Common myeloid progenitor, CD34-positive (primary cell): ENCODE results near the gene EXD3.

Experiments used
- CTCF ChIA-PET: fragments of 350-600 bp; sonication (Branson Sonifier 250); formaldehyde crosslinking; loops from one replicate; lab custom pipeline; 2021; ENCODE audit warnings: antibody characterized with exemption; lab: Charles Lee
- POLR2A ChIA-PET: fragments of 350-600 bp; sonication (Branson Sonifier 250); formaldehyde crosslinking; loops from one replicate; lab custom pipeline; 2021; ENCODE audit warnings: antibody characterized with exemption; lab: Charles Lee
- DNase-seq, 3 donors: peaks; one replicate each; pipeline versions ENCODE4 v3.0.0 to v3.0.0-alpha.2; 2013
- H3K27ac ChIP-seq, 2 experiments: 1 replicate in 1 of 2; 2 replicates in 1 of 2; pipeline ENCODE4 v1.7.0; 2013; ENCODE audit warnings: inconsistent platforms in 2 of 2, low read length in 2 of 2, mild to moderate bottlenecking in 2 of 2, low read depth in 1 of 2, moderate library complexity in 1 of 2; ENCODE audit not compliant: severe bottlenecking in 2 of 2, insufficient read depth in 1 of 2, poor library complexity in 1 of 2
- H3K27me3 ChIP-seq, 5 experiments: replicated peaks in 2 of 5; 1 replicate in 3 of 5; 2 replicates in 2 of 5; pipeline versions ENCODE4 v1.6.1 to v1.7.0; 2013; ENCODE audit warnings: low read length in 4 of 5, mild to moderate bottlenecking in 2 of 5, moderate library complexity in 2 of 5, inconsistent platforms in 1 of 5; ENCODE audit not compliant: insufficient read depth in 5 of 5, control insufficient read depth in 4 of 5
- H3K36me3 ChIP-seq, 4 experiments: 1 replicate in 2 of 4; 2 replicates in 2 of 4; pipeline versions ENCODE4 v1.6.1 to v1.7.0; 2013; ENCODE audit warnings: low read length in 3 of 4, control low read depth in 1 of 4, mild to moderate bottlenecking in 1 of 4; ENCODE audit not compliant: control insufficient read depth in 4 of 4, insufficient read depth in 4 of 4
- H3K4me1 ChIP-seq, 4 experiments: 1 replicate in 3 of 4; 2 replicates in 1 of 4; pipeline versions ENCODE4 v1.6.1 to v1.7.1; 2013; ENCODE audit warnings: low read length in 3 of 4, mild to moderate bottlenecking in 3 of 4, control low read depth in 1 of 4, inconsistent platforms in 1 of 4, moderate library complexity in 1 of 4; ENCODE audit not compliant: control insufficient read depth in 4 of 4, insufficient read depth in 4 of 4; ENCODE audit errors: control extremely low read depth in 1 of 4
- H3K4me3 ChIP-seq, 7 experiments: 1 replicate in 4 of 7; 2 replicates in 3 of 7; pipeline versions ENCODE4 v1.5.1 to v1.7.0; 2013; ENCODE audit warnings: mild to moderate bottlenecking in 7 of 7, low read length in 6 of 7, moderate library complexity in 6 of 7, inconsistent platforms in 2 of 7, low read depth in 2 of 7, control low read depth in 1 of 7; ENCODE audit not compliant: insufficient read depth in 4 of 7, control insufficient read depth in 1 of 7; ENCODE audit errors: extremely low read depth in 1 of 7
- H3K9me3 ChIP-seq, 5 experiments: 1 replicate in 4 of 5; 2 replicates in 1 of 5; pipeline versions ENCODE4 v1.6.1 to v1.7.1; 2013; ENCODE audit warnings: low read length in 4 of 5, mild to moderate bottlenecking in 2 of 5, inconsistent platforms in 1 of 5, low read depth in 1 of 5, moderate library complexity in 1 of 5; ENCODE audit not compliant: control insufficient read depth in 4 of 5, insufficient read depth in 2 of 5; ENCODE audit errors: control extremely low read depth in 1 of 5
- WGBS: methylation state at CpG from one replicate; pipeline ENCODE4 v1.1.5; 2013; ENCODE audit not compliant: insufficient coverage; 5-methylcytosine and 5-hydroxymethylcytosine counted together

The EXD3 gene

DNA sequence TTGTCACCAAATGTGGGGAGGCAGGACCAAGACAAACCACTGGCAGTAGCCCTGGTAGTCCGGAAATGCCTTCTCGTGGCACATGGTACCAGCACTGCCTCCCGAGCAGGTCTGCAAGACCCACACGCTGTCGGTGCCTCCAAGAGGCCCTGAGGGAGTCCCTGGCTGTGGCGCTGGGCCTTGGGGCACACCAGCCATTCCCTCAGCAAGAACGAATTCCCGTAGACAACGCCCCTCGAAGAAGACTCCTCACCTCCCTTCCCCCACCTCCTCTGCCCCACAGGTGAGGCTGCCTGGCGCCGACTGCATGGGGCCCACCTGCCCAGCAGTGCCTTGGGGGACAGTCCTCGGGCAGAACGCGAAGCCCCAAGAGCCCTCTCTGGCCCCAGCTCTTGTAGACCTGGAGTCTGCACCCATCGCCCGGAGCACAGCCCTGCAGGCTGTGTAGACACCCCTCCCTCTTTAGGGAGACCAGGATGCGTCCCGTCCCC, 56.0 kb downstream of the EXD3 start:
- no peak for DNase-seq
- H3K4me1 ChIP-seq = peaks cover 0 to 4% (median 0%) of the 10 kb centered on the region in 4 experiments
- CTCF ChIA-PET = no interaction called here
- no peak overlapping the region for H3K4me3 ChIP-seq
- POLR2A ChIA-PET = no interaction called here
- no peaks in the 10 kb centered on the region for H3K27me3 ChIP-seq
- H3K36me3 ChIP-seq = peaks cover 0 to 10% (median 0%) of the 10 kb centered on the region in 4 experiments
- H3K27ac ChIP-seq = no peak overlapping the region
- over 99% methylated on average over 16 of the region's 19 CpGs for WGBS
- peaks cover 0 to 6% (median 2%) of the 10 kb centered on the region in 5 experiments for H3K9me3 ChIP-seq

DNA sequence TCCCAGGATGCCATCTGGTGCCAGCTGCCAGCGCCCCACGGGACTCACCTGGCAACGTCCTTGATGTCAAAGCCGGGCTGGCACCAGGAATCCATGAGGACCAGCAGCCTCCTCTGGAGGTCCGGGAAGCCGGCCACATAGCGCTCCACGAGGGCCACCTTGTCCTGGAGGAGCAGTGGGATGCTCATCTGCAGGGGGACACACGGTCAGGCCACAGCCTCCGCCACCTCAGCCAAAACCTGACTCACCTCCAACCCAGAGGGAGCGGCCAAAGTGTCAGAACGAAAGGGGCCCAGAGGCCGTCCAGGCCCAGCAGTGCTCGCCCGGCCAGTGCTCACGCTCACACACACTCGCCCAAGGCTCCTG, 56.5 kb downstream of the EXD3 start:
- Histone ChIP-seq H3K36me3 (peaks cover 0 to 10% (median 0%) of the 10 kb centered on the region in 4 experiments), H3K4me3 (no peak overlapping the region), H3K27me3 (no peaks in the 10 kb centered on the region), H3K4me1 (peaks cover 0 to 4% (median 0%) of the 10 kb centered on the region in 4 experiments), H3K27ac (no peak overlapping the region), H3K9me3 (peaks cover 0 to 6% (median 3%) of the 10 kb centered on the region in 5 experiments)
- CTCF ChIA-PET = no interaction called here
- no peak for DNase-seq
- POLR2A ChIA-PET = no interaction called here
- WGBS = 97% methylated on average over 16 of the region's 17 CpGs

DNA sequence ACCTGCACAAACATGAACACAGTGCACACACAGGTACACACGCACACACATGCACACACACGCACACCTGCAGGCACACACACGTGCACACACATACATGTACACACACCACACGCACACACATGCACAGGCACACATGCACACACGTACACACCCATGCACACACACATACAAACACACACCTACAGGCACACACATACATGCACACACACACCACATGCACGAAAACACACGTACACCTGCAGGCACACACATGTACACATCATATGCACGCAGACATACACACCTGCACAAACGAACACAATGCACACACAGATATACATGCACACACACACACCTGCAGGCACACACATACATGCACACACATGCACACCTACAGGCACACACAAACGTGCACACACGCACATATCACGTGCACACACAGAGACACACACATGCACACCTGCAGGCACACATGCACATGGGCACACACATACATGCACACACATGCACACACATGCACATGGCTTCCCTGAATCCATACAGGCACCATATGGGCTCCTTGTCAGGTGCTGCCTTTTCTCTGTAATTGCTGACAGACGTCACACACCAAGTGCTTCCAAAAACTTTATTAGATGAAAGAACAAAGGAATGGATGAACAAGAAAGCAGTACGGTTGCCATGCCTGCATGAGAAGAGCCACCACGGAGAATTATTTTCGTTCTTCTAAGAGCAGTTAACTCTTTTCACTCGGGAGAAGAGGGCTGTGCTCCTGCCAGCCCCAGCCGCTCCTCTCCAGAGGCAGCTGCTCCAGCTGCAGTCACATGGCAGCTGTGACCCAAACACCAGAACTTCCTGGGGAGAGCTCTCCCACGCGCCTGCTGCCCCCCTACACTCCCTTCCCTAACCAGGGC, 57.2 kb downstream of the EXD3 start:
- Histone ChIP-seq H3K4me3 (no peak overlapping the region), H3K4me1 (peaks cover 0 to 4% (median 0%) of the 10 kb centered on the region in 4 experiments), H3K9me3 (peaks cover 0 to 6% (median 3%) of the 10 kb centered on the region in 5 experiments), H3K27ac (no peak overlapping the region), H3K36me3 (peaks cover 0 to 10% (median 0%) of the 10 kb centered on the region in 4 experiments), H3K27me3 (no peaks in the 10 kb centered on the region)
- CTCF ChIA-PET = no interaction called here
- WGBS = 89% methylated on average over 13 of the region's 20 CpGs
- POLR2A ChIA-PET = no interaction called here
- no peak for DNase-seq

DNA sequence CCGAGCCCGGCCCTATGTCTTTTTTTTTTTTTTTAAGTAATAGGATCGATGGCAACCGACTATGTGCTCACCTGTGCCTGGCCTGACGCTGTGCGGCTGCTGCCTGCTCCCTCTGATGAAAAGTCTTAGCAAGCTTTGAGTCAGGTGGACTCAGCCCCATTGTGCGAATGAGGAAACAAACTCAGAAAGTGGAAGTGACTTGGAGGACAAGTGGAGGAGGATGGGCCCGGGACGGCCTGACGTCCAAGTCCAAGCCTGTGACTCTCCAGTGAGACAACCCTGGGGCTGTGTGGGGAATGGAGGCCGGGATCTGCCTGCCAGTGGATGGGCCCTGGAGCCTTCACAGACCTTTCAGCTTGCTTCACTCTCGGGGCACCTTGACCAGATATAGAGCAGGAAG, 57.9 kb downstream of the EXD3 start:
- Histone ChIP-seq H3K4me1 (peaks cover 0 to 4% (median 0%) of the 10 kb centered on the region in 4 experiments), H3K9me3 (peaks cover 0 to 6% (median 3%) of the 10 kb centered on the region in 5 experiments), H3K36me3 (peaks cover 0 to 10% (median 0%) of the 10 kb centered on the region in 4 experiments), H3K27me3 (no peaks in the 10 kb centered on the region), H3K4me3 (no peak overlapping the region), H3K27ac (no peak overlapping the region)
- no peak for DNase-seq
- ChIA-PET CTCF (interaction anchor here (0.6 kb wide), 1 partner anchor 35 kb away, joined by 3 read pairs; no protein-coding TSS in a partner anchor), POLR2A (no interaction called here)
- 96% methylated on average over 5 of the region's 12 CpGs for WGBS

DNA sequence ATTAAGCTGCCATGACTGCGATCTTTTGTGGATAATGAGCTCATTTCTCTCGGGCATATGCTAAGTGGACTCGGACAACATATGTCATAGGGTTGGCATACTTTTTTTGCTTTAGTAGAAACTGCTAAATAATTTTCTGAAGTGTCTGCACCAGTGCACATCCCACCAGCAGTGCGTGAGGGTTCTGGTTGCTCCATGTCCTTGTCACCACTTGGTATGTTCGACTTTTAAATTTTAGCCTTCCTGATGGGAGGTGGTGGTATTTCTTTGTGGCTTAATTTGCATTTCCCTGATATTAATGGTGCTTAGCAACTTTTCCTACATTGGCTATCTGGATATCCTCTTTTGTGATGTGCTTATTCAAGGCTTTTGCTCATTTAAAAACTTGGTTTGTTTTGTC, 63.1 kb downstream of the EXD3 start:
- H3K27ac ChIP-seq = no peak overlapping the region
- POLR2A ChIA-PET = no interaction called here
- H3K4me1 ChIP-seq = no peaks in the 10 kb centered on the region
- CTCF ChIA-PET = no interaction called here
- H3K4me3 ChIP-seq = no peak overlapping the region
- H3K9me3 ChIP-seq = peaks cover 3 to 33% (median 18%) of the 10 kb centered on the region in 5 experiments
- DNase-seq = no peak
- H3K36me3 ChIP-seq = peaks cover 0 to 6% (median 1%) of the 10 kb centered on the region in 4 experiments
- no peaks in the 10 kb centered on the region for H3K27me3 ChIP-seq
- WGBS = 100% methylated on average over 1 of the region's 5 CpGs

DNA sequence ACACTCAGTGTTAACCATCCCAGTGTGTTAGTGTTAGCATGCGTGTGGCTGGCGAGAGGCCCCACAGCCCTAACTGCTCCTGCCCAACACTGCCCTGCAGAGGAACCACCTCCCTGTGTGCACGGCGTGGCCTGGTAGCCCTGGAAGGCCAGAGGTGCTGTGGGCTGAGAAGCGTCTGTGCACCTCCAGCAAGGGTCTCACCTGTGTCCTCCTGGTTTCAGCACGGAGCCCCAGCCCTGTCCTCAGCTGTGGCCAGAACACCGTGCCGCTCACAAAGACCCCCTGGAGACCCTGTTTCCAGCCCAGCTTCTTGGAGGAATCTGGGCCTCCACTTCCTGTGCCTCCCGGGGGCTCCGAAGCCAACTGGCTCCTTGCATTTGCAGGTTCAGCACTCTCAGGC, 64.8 kb downstream of the EXD3 start:
- H3K27me3 ChIP-seq = no peaks in the 10 kb centered on the region
- POLR2A ChIA-PET = no interaction called here
- H3K27ac ChIP-seq = no peak overlapping the region
- CTCF ChIA-PET = no interaction called here
- no peak for DNase-seq
- peaks cover 3 to 30% (median 18%) of the 10 kb centered on the region in 5 experiments for H3K9me3 ChIP-seq
- H3K4me3 ChIP-seq = no peak overlapping the region
- 100% methylated on average over 10 of the region's 10 CpGs for whole genome bisulfite sequencing
- no peaks in the 10 kb centered on the region for H3K4me1 ChIP-seq
- peaks cover 0 to 6% (median 1%) of the 10 kb centered on the region in 4 experiments for H3K36me3 ChIP-seq

DNA sequence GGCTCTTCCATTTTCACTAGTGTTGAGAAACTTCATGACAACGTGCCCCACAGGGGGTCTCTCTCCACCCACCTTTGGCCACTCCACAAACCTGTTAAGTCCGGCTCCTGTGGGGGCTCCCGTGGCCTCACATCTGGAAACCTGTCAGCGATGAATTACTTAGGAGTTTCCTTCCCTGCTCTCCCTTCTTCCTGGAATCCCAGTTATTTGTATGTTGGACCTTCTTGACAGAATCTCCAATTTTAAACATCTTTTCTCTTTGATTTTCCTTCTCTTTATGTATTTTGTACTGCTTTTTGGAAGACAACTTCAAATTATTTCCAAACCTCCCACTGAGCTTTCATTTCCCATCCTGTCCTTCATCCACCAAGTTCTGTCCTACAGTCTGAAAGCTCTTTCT, 65.8 kb downstream of the EXD3 start:
- Histone ChIP-seq H3K9me3 (peaks cover 3 to 30% (median 18%) of the 10 kb centered on the region in 5 experiments), H3K4me3 (no peak overlapping the region), H3K36me3 (peaks cover 0 to 6% (median 1%) of the 10 kb centered on the region in 4 experiments), H3K4me1 (no peaks in the 10 kb centered on the region), H3K27ac (no peak overlapping the region), H3K27me3 (no peaks in the 10 kb centered on the region)
- peak in 2 of 3 donors; percentile 38 to 52 for DNase-seq
- 92% methylated on average over 4 of the region's 4 CpGs for WGBS
- CTCF ChIA-PET = no interaction called here
- POLR2A ChIA-PET = no interaction called here
